H9 (cell line): Measurements from ENCODE around the gene FAM114A1. TPM values are rescaled to one million over a fixed set of nuclear protein-coding genes. Genes with fewer than 3 reads are reported as not detected.
A peak's percentile ranks its signal among the peaks of the same experiment; 100 is the strongest.

Experiments
- DNase-seq: peaks from one replicate; pipeline ENCODE4 v3.0.0-alpha.2; 2017
- H2AFZ ChIP-seq: one replicate; pipeline ENCODE4 v1.6.1; 2013; ENCODE audit warnings: mild to moderate bottlenecking, low read length, control low read depth, moderate library complexity
- H2AK5ac ChIP-seq: 2 replicates; pipeline ENCODE4 v1.6.1; 2013; ENCODE audit warnings: low read length, control low read depth, mixed read lengths; ENCODE audit not compliant: insufficient read length
- H2BK120ac ChIP-seq: one replicate; pipeline ENCODE4 v1.6.1; 2013; ENCODE audit warnings: low read depth, mild to moderate bottlenecking, low read length, control low read depth, inconsistent platforms; ENCODE audit not compliant: poor library complexity, severe bottlenecking
- H2BK12ac ChIP-seq: 2 replicates; pipeline ENCODE4 v1.6.1; 2013; ENCODE audit warnings: low read length, control low read depth, mixed read lengths, low read depth; ENCODE audit not compliant: insufficient read length
- H2BK15ac ChIP-seq: 2 replicates; pipeline ENCODE4 v1.6.1; 2013; ENCODE audit warnings: low read depth, low read length, control low read depth
- H2BK20ac ChIP-seq: one replicate; pipeline ENCODE4 v1.6.1; 2013; ENCODE audit warnings: low read depth, mild to moderate bottlenecking, low read length, control low read depth, inconsistent platforms; ENCODE audit not compliant: poor library complexity, severe bottlenecking
- H2BK5ac ChIP-seq: 2 replicates; pipeline ENCODE4 v1.6.1; 2013; ENCODE audit warnings: low read length, control low read depth, mixed read lengths; ENCODE audit not compliant: insufficient read length
- H3K14ac ChIP-seq: 2 replicates; pipeline ENCODE4 v1.6.1; 2013; ENCODE audit warnings: low read length, control low read depth; ENCODE audit not compliant: insufficient read depth
- H3K18ac ChIP-seq: 2 replicates; pipeline ENCODE4 v1.6.1; 2013; ENCODE audit warnings: low read depth, mild to moderate bottlenecking, mixed read lengths, low read length, control low read depth; ENCODE audit not compliant: insufficient read length
- H3K23ac ChIP-seq: 2 replicates; pipeline ENCODE4 v1.6.1; 2013; ENCODE audit warnings: low read length, control low read depth, mixed read lengths, low read depth; ENCODE audit not compliant: insufficient read length
- H3K23me2 ChIP-seq: 2 replicates; pipeline ENCODE4 v1.6.1; 2013; ENCODE audit warnings: low read depth, mild to moderate bottlenecking, mixed read lengths, low read length, control low read depth; ENCODE audit not compliant: insufficient read length, poor library complexity, severe bottlenecking
- H3K27ac ChIP-seq: 2 replicates; pipeline ENCODE4 v1.5.1; 2013; ENCODE audit warnings: low read length, control low read depth, mixed read lengths, low read depth; ENCODE audit not compliant: insufficient read length
- H3K27me3 ChIP-seq: 2 replicates; pipeline ENCODE4 v1.6.1; 2013; ENCODE audit warnings: low read length, control low read depth, inconsistent platforms; ENCODE audit not compliant: insufficient read depth
- H3K4ac ChIP-seq: 2 replicates; pipeline ENCODE4 v1.6.1; 2013; ENCODE audit warnings: low read depth, mild to moderate bottlenecking, control low read depth, inconsistent platforms, low read length, moderate library complexity
- H3K4me1 ChIP-seq: 2 replicates; pipeline ENCODE4 v1.6.1; 2013; ENCODE audit warnings: low read length, control low read depth, inconsistent platforms; ENCODE audit not compliant: insufficient read depth
- H3K4me2 ChIP-seq: 2 replicates; pipeline ENCODE4 v1.6.1; 2013; ENCODE audit warnings: low read length, control low read depth, mixed read lengths; ENCODE audit not compliant: insufficient read length, insufficient read depth
- H3K56ac ChIP-seq: 2 replicates; pipeline ENCODE4 v1.6.1; 2013; ENCODE audit warnings: low read depth, mild to moderate bottlenecking, mixed read lengths, low read length, control low read depth; ENCODE audit not compliant: insufficient read length
- H3K79me1 ChIP-seq: 2 replicates; pipeline ENCODE4 v1.6.1; 2013; ENCODE audit warnings: low read depth, mild to moderate bottlenecking, moderate library complexity, low read length, control low read depth, inconsistent platforms; ENCODE audit not compliant: insufficient read depth, poor library complexity, severe bottlenecking
- H3K79me2 ChIP-seq: 2 replicates; pipeline ENCODE4 v1.6.1; 2013; ENCODE audit warnings: low read length, control low read depth, inconsistent platforms; ENCODE audit not compliant: insufficient read depth
- H3K9ac ChIP-seq: 2 replicates; pipeline ENCODE4 v1.6.1; 2013; ENCODE audit warnings: low read length, control low read depth, mixed read lengths; ENCODE audit not compliant: insufficient read length; ENCODE audit errors: extremely low read depth
- H3K9me3 ChIP-seq: one replicate; pipeline ENCODE4 v1.6.1; 2013; ENCODE audit warnings: low read depth, low read length, inconsistent platforms; ENCODE audit not compliant: control insufficient read depth
- H3T11ph ChIP-seq: one replicate; pipeline ENCODE4 v1.6.1; 2013; ENCODE audit warnings: mild to moderate bottlenecking, low read length, control low read depth, inconsistent platforms
- H4K20me1 ChIP-seq: one replicate; pipeline ENCODE4 v1.6.1; 2013; ENCODE audit not compliant: control insufficient read depth, insufficient read length, insufficient read depth
- H4K5ac ChIP-seq: 2 replicates; pipeline ENCODE4 v1.6.1; 2013; ENCODE audit warnings: low read depth, mild to moderate bottlenecking, mixed read lengths, low read length, control low read depth; ENCODE audit not compliant: insufficient read length
- H4K8ac ChIP-seq: replicated peaks from 2 replicates; pipeline ENCODE4 v1.6.1; 2013; ENCODE audit warnings: low read length, control low read depth, mixed read lengths, low read depth; ENCODE audit not compliant: insufficient read length
- H4K91ac ChIP-seq: 2 replicates; pipeline ENCODE4 v1.6.1; 2013; ENCODE audit warnings: low read depth, mild to moderate bottlenecking, moderate library complexity, mixed read lengths, low read length, control low read depth; ENCODE audit not compliant: insufficient read length
- H3K27ac Mint-ChIP-seq, 3 experiments: 2 replicates in 2 of 3; 3 replicates in 1 of 3; pipeline ENCODE4 v1.8.0; 2020 to 2021; ENCODE audit warnings: mixed read lengths in 3 of 3, mild to moderate bottlenecking in 1 of 3, moderate library complexity in 1 of 3
- H3K27me3 Mint-ChIP-seq: 2 replicates; pipeline ENCODE4 v1.8.0; 2021; ENCODE audit warnings: low read depth, mild to moderate bottlenecking, moderate library complexity, mixed read lengths
- H3K36me3 Mint-ChIP-seq, 3 experiments: 2 replicates in 2 of 3; 3 replicates in 1 of 3; pipeline ENCODE4 v1.8.0; 2020 to 2021; ENCODE audit warnings: low read depth in 3 of 3, mixed read lengths in 3 of 3; ENCODE audit not compliant: insufficient read depth in 1 of 3
- H3K4me1 Mint-ChIP-seq, 2 experiments: 2 replicates each; pipeline ENCODE4 v1.8.0; 2020; ENCODE audit warnings: mixed read lengths in 2 of 2
- H3K4me3 Mint-ChIP-seq, 2 experiments: 2 replicates in 1 of 2; 3 replicates in 1 of 2; pipeline ENCODE4 v1.8.0; 2020 to 2021; ENCODE audit warnings: mild to moderate bottlenecking in 2 of 2, mixed read lengths in 2 of 2, moderate library complexity in 1 of 2
- H3K9me3 Mint-ChIP-seq, 2 experiments: 2 replicates in 1 of 2; 3 replicates in 1 of 2; pipeline ENCODE4 v1.8.0; 2020; ENCODE audit warnings: mild to moderate bottlenecking in 2 of 2, mixed read lengths in 2 of 2, moderate library complexity in 1 of 2
- CTCF ChIP-seq: fragments of 200-600 bp; sonication (generic); conservative IDR thresholded peaks from 3 replicates; pipeline ENCODE4 v1.8.0; 2021; ENCODE audit warnings: antibody characterized with exemption, mild to moderate bottlenecking
- WGBS: extraction: QIAGEN DNeasy Blood & Tissue Kit; methylation state at CpG from one replicate; pipeline ENCODE4 v1.1.7; 2013; ENCODE audit warnings: missing lambda C conversion rate, low lambda C conversion rate, mixed read lengths; ENCODE audit not compliant: insufficient read length; ENCODE audit errors: extremely low coverage; 5-methylcytosine and 5-hydroxymethylcytosine counted together
- total RNA-seq: library from RNA; stranded (reverse); gene quantifications from 2 replicates; pipeline ENCODE4 v1.2.1, GENCODE V29; 2021

The FAM114A1 gene
- total RNA-seq, 1 experiment from 2014 or later, result 9.9 TPM

GRCh38 chr4:38964942-38965775, 97.6 kb downstream of the FAM114A1 start:
- peaks cover 0 to 5% of the 10 kb centered on the region in 2 experiments; a peak in 2 of 4 replicates for H3K4me1 Mint-ChIP-seq
- Histone ChIP-seq H2AK5ac (no peak overlapping the region), H4K20me1 (no peaks in the 10 kb centered on the region), H3K14ac (peak overlapping the region; percentile 31; the same call in 1 of the 2 replicates), H3K23me2 (no peaks in the 10 kb centered on the region), H2BK120ac (no peak overlapping the region), H3K4ac (no peak overlapping the region), H3K9me3 (no peaks in the 10 kb centered on the region), H4K5ac (no peak overlapping the region), H2AFZ (no peak overlapping the region), H3K56ac (no peak overlapping the region), H3K4me1 (peaks cover 2% of the 10 kb centered on the region; the same call in 1 of the 2 replicates), H3T11ph (peak overlapping the region; percentile 53), H3K9ac (no peak overlapping the region), H2BK20ac (no peak overlapping the region), H4K8ac (no peak overlapping the region), H2BK5ac (no peak overlapping the region), H2BK15ac (no peak overlapping the region), H3K4me2 (no peak overlapping the region), H3K18ac (no peak overlapping the region), H3K27ac (no peak overlapping the region), H3K79me2 (no peaks in the 10 kb centered on the region), H3K23ac (no peak overlapping the region), H4K91ac (no peak overlapping the region), H3K79me1 (no peaks in the 10 kb centered on the region), H2BK12ac (no peak overlapping the region), H3K27me3 (no peaks in the 10 kb centered on the region)
- no peak for TF ChIP-seq CTCF
- H3K4me3 Mint-ChIP-seq, result no peak overlapping the region
- no peaks in the 10 kb centered on the region for H3K36me3 Mint-ChIP-seq
- no peaks in the 10 kb centered on the region; the same call in 1 of the 2 replicates for H3K27me3 Mint-ChIP-seq
- DNase-seq, result no peak
- no CpG with 5 or more reads among the region's 11 CpGs for WGBS
- H3K9me3 Mint-ChIP-seq, result peaks cover 0 to 3% of the 10 kb centered on the region in 2 experiments; a peak in 2 of 5 replicates
- H3K27ac Mint-ChIP-seq, result no peak overlapping the region
